Measurements from ENCODE around the gene C2CD2L. TPM values are rescaled to one million over a fixed set of nuclear protein-coding genes. Genes with fewer than 3 reads are reported as not detected.

Gene C2CD2L
- total and polyA plus RNA-seq, 10 of the 15 experiments (the other 5 are each of a cell fraction or from before 2014, with no cell fraction given), result 0.21 to 9.6 (median 5.1) TPM

- TF ChIP-seq GATAD2B (conservative IDR thresholded peaks at IDR 0.05; ENCODE audit: low read depth) (peak; percentile 81), HSF1 (IDR thresholded peaks at IDR 0.05; ENCODE audit: low read depth, low read length) (no peak), WRNIP1 (IDR thresholded peaks at IDR 0.05; ENCODE audit: borderline replicate concordance, low read depth, low read length) (0 out of 2 replicates have a peak, but pooled peaks have one; percentile 44), PKNOX1 (IDR thresholded peaks at IDR 0.05) (peak; percentile 77), PAX8 (IDR thresholded peaks at IDR 0.05) (peak; percentile 54; the same call in 1 of the 2 replicates), POLR2AphosphoS2 (IDR thresholded peaks at IDR 0.05; ENCODE audit: low read depth, low read length) (peak; percentile 24; the same call in 1 of the 2 replicates), MEF2A (IDR thresholded peaks at IDR 0.05; ENCODE audit: insufficient read depth, low read depth, low read length) (no peak), PML (IDR thresholded peaks at IDR 0.05; ENCODE audit: low read length) (peak; percentile 56), HDAC6 (IDR thresholded peaks at IDR 0.05; ENCODE audit: unreplicated experiment) (no peak), LARP7 (IDR thresholded peaks at IDR 0.05) (0 out of 2 replicates have a peak, but pooled peaks have one; percentile 47), NRF1 (conservative IDR thresholded peaks at IDR 0.05; ENCODE audit: low read depth, low read length) (0 out of 2 replicates have a peak, but pooled peaks have one; percentile 10), CBFB (IDR thresholded peaks at IDR 0.05; ENCODE audit: low read depth) (no peak), YY1 (IDR thresholded peaks at IDR 0.05; ENCODE audit: low read depth, low read length) (peak; percentile 99), TCF12 (IDR thresholded peaks at IDR 0.05; ENCODE audit: low read depth, low read length) (0 out of 2 replicates have a peak, but pooled peaks have one; percentile 60), NFYB (IDR thresholded peaks at IDR 0.05; ENCODE audit: insufficient read depth, low read depth, low read length) (peak; percentile 76), ELK1 (IDR thresholded peaks at IDR 0.05; ENCODE audit: low read depth, low read length) (peak; percentile 77; the same call in 1 of the 2 replicates), FOXK2 (IDR thresholded peaks at IDR 0.05) (0 out of 2 replicates have a peak, but pooled peaks have one; percentile 30), SP1 (IDR thresholded peaks at IDR 0.05; ENCODE audit: low read depth, low read length) (peak; percentile 32), CBX5 (IDR thresholded peaks at IDR 0.05; ENCODE audit: low read depth) (0 out of 2 replicates have a peak, but pooled peaks have one; percentile 53), NBN (IDR thresholded peaks at IDR 0.05) (peak; percentile 79), POLR2AphosphoS5 (IDR thresholded peaks at IDR 0.05; ENCODE audit: low read length) (peak; percentile 89), SREBF2 (IDR thresholded peaks at IDR 0.05; ENCODE audit: low read length) (no peak)
- TF ChIP-seq, protein P1, sequence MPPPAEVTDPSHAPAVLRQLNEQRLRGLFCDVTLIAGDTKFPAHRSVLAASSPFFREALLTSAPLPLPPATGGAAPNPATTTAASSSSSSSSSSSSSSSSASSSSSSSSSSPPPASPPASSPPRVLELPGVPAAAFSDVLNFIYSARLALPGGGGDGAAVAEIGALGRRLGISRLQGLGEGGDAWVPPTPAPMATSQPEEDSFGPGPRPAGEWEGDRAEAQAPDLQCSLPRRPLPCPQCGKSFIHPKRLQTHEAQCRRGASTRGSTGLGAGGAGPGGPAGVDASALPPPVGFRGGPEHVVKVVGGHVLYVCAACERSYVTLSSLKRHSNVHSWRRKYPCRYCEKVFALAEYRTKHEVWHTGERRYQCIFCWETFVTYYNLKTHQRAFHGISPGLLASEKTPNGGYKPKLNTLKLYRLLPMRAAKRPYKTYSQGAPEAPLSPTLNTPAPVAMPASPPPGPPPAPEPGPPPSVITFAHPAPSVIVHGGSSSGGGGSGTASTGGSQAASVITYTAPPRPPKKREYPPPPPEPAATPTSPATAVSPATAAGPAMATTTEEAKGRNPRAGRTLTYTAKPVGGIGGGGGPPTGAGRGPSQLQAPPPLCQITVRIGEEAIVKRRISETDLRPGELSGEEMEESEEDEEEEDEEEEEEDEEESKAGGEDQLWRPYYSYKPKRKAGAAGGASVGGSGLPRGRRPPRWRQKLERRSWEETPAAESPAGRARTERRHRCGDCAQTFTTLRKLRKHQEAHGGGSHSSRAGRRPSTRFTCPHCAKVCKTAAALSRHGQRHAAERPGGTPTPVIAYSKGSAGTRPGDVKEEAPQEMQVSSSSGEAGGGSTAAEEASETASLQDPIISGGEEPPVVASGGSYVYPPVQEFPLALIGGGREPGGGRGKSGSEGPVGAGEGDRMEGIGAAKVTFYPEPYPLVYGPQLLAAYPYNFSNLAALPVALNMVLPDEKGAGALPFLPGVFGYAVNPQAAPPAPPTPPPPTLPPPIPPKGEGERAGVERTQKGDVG (CRISPR knock-in tag; IDR thresholded peaks at IDR 0.05), result peak; percentile 57; the same call in 1 of the 2 replicates
Measured at GRCh38 chr11:119067371-119068222, 39.5 kb upstream of the C2CD2L start, which contains the start of gene VPS11 (continued).
